IMR-90 (cell line): ENCODE data around the gene SPHK2.

Experiments
- CEBPB ChIP-seq: IDR thresholded peaks from 2 replicates; pipeline ENCODE4 v1.6.1; 2012; ENCODE audit warnings: low read depth, low read length, improper control_type of control experiment
- FOS ChIP-seq: fragments of 150-350 bp; IDR thresholded peaks from 2 replicates; pipeline ENCODE4 v1.6.1; 2016; ENCODE audit warnings: low read depth, low read length
- POLR2A ChIP-seq: IDR thresholded peaks from 2 replicates; pipeline ENCODE4 v1.6.1; 2012; ENCODE audit warnings: mild to moderate bottlenecking, low read depth, low read length
- SMC3 ChIP-seq: fragments of 150-350 bp; IDR thresholded peaks from 2 replicates; pipeline ENCODE4 v1.6.1; 2016; ENCODE audit warnings: low read depth, mild to moderate bottlenecking, antibody characterized with exemption, low read length, moderate library complexity
- TF ChIP-seq, protein P1 (sequence below): fragments of 150-350 bp; IDR thresholded peaks from 2 replicates; pipeline ENCODE4 v1.6.1; 2017; ENCODE audit warnings: mild to moderate bottlenecking, antibody characterized with exemption, low read length, low read depth
- TF ChIP-seq, protein P2 (sequence below): conservative IDR thresholded peaks from 2 replicates; pipeline ENCODE4 v1.5.1; 2012; ENCODE audit warnings: mild to moderate bottlenecking, low read depth, low read length, improper control_type of control experiment

DNA sequence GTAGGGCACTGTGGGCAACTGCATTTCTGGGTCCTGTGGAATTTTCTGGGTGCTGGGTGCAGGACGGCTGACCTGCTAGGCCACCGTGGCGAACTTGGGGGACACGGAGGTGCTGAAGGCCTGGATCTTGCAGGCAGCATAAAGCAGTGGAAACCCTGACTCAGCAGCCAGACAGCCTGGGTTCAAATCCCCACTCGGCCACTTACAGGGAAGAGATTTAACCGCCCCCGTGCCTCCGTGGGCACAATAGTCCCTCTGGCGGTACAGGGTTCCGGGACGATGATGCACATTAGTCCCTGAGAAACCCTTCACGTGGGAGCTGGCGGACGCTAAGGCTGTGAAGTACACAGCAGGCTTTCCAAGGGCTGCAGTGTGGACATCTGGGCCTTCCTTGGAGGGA, 7.4 kb upstream of the SPHK2 start:
- TF ChIP-seq, protein P1, sequence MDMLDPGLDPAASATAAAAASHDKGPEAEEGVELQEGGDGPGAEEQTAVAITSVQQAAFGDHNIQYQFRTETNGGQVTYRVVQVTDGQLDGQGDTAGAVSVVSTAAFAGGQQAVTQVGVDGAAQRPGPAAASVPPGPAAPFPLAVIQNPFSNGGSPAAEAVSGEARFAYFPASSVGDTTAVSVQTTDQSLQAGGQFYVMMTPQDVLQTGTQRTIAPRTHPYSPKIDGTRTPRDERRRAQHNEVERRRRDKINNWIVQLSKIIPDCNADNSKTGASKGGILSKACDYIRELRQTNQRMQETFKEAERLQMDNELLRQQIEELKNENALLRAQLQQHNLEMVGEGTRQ = no peak
- TF ChIP-seq, protein P2, sequence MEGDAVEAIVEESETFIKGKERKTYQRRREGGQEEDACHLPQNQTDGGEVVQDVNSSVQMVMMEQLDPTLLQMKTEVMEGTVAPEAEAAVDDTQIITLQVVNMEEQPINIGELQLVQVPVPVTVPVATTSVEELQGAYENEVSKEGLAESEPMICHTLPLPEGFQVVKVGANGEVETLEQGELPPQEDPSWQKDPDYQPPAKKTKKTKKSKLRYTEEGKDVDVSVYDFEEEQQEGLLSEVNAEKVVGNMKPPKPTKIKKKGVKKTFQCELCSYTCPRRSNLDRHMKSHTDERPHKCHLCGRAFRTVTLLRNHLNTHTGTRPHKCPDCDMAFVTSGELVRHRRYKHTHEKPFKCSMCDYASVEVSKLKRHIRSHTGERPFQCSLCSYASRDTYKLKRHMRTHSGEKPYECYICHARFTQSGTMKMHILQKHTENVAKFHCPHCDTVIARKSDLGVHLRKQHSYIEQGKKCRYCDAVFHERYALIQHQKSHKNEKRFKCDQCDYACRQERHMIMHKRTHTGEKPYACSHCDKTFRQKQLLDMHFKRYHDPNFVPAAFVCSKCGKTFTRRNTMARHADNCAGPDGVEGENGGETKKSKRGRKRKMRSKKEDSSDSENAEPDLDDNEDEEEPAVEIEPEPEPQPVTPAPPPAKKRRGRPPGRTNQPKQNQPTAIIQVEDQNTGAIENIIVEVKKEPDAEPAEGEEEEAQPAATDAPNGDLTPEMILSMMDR = no peak
- TF ChIP-seq CEBPB (no peak), SMC3 (no peak), POLR2A (no peak), FOS (no peak)
